Hepatic stellate cell (primary cell): Measurements from ENCODE around the gene CDK19.
"Not testable (repeated sequence)": the region's sequence is repeated elsewhere in the genome, so short reads cannot be mapped to it uniquely, and the experiment has no call there.

ENCODE experiments used
- DNase-seq: peaks from one replicate; pipeline ENCODE4 v3.0.0; 2011; ENCODE audit warnings: low spot score

Gene CDK19

GRCh38 chr6:110813338-110814101 is 1.7 kb downstream of the CDK19 start:
- DNase-seq, result peak; percentile 4

- no peak for DNase-seq
Observed at GRCh38 chr6:110812719-110813118, 2.5 kb downstream of the CDK19 start.

- no peak for DNase-seq
Observed at GRCh38 chr6:110810896-110811586, 4.2 kb downstream of the CDK19 start.

- DNase-seq, result no peak
Observed at GRCh38 chr6:110809792-110810191, 5.5 kb downstream of the CDK19 start.

- not testable (repeated sequence) for DNase-seq
Observed at GRCh38 chr6:110802175-110802574, 13.1 kb downstream of the CDK19 start.

- DNase-seq, result no peak
Observed at GRCh38 chr6:110800839-110801196, 14.5 kb downstream of the CDK19 start.

- no peak for DNase-seq
Observed at GRCh38 chr6:110800196-110800838, 15.0 kb downstream of the CDK19 start.

GRCh38 chr6:110799655-110800054 is 15.6 kb downstream of the CDK19 start:
- no peak for DNase-seq

- DNase-seq, result no peak
Observed at GRCh38 chr6:110799189-110799588, 16.1 kb downstream of the CDK19 start.

GRCh38 chr6:110795271-110795670 is 20.0 kb downstream of the CDK19 start:
- DNase-seq, result no peak

GRCh38 chr6:110786696-110787095 is 28.6 kb downstream of the CDK19 start:
- DNase-seq, result no peak

- DNase-seq, result no peak
Observed at GRCh38 chr6:110786271-110786670, 29.0 kb downstream of the CDK19 start.

GRCh38 chr6:110784610-110784979 is 30.7 kb downstream of the CDK19 start:
- no peak for DNase-seq

GRCh38 chr6:110781522-110782214 is 33.6 kb downstream of the CDK19 start:
- DNase-seq, result peak; percentile 5

GRCh38 chr6:110778333-110778732 is 36.9 kb downstream of the CDK19 start:
- DNase-seq, result no peak

- no peak for DNase-seq
Observed at GRCh38 chr6:110777636-110778035, 37.6 kb downstream of the CDK19 start.

GRCh38 chr6:110776413-110776812 is 38.9 kb downstream of the CDK19 start:
- DNase-seq, result no peak

- no peak for DNase-seq
Observed at GRCh38 chr6:110769923-110770322, 45.3 kb downstream of the CDK19 start.

- DNase-seq, result no peak
Observed at GRCh38 chr6:110768057-110768456, 47.2 kb downstream of the CDK19 start.

- DNase-seq, result no peak
Observed at GRCh38 chr6:110761371-110761770, 53.9 kb downstream of the CDK19 start.

- DNase-seq, result no peak
Observed at GRCh38 chr6:110760589-110760988, 54.7 kb downstream of the CDK19 start.

GRCh38 chr6:110760098-110760497 is 55.2 kb downstream of the CDK19 start:
- not testable (repeated sequence) for DNase-seq

- no peak for DNase-seq
Observed at GRCh38 chr6:110757926-110758325, 57.3 kb downstream of the CDK19 start.
